ENCODE results near the gene PIK3C2G. TPM values are rescaled to one million over a fixed set of nuclear protein-coding genes. Genes with fewer than 3 reads are reported as not detected.
"Not testable (repeated sequence)": the region's sequence is repeated elsewhere in the genome, so short reads cannot be mapped to it uniquely, and the experiment has no call there.

Gene PIK3C2G
- total RNA-seq, 2 donors from 2014 or later: 0.57 to 0.69 TPM

- intact Hi-C loops (cut with DNase I): no loop called here
- DNase-seq: no peak
- Histone ChIP-seq H3K9me3 (no peaks in the 10 kb centered on the region), H3K4me1 (no peaks in the 10 kb centered on the region), H3K27me3 (no peaks in the 10 kb centered on the region), H3K36me3 (no peaks in the 10 kb centered on the region), H3K9ac (ENCODE audit: low read depth in 2 of 2, low read length in 2 of 2) (no peak overlapping the region), H3K4me3 (no peak overlapping the region), H3K27ac (no peak overlapping the region)
- TF ChIP-seq CTCF (IDR thresholded peaks at IDR 0.05): no peak
These were observed 7.2 kb upstream of the PIK3C2G start for GRCh38 chr12:18254081-18254480.

DNA sequence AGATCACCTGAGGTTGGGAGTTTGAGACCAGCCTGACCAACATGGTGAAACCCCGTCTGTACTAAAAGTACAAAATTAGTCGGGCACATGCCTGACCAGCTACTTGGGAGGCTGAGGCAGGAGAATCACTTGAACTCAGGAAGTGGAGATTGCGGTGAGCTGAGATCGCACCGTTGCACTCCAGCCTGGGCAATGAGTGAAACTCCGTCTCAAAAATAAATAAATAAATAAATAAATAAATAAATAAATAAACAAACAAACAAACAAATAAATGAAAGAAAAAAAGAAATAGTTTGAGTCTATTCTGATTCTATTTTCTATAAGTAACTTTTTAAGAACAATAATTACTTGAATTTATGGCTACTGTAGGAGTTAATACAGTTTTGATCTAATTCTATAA lies 6.3 kb upstream of the PIK3C2G start:
- not testable (repeated sequence) for H3K27me3 ChIP-seq; H3K4me3 ChIP-seq; H3K9me3 ChIP-seq; H3K27ac ChIP-seq; DNase-seq; H3K4me1 ChIP-seq; H3K9ac ChIP-seq (ENCODE audit: low read depth in 2 of 2, low read length in 2 of 2); H3K36me3 ChIP-seq
- intact Hi-C loops (cut with DNase I): loop anchor here (5.0 kb wide), 1 partner anchor 167 kb away; no protein-coding TSS in a partner anchor

- intact Hi-C loops (cut with DNase I): loop anchor here (5.0 kb wide), 1 partner anchor 165 kb away; no protein-coding TSS in a partner anchor
- TF ChIP-seq CTCF (IDR thresholded peaks at IDR 0.05): no peak
- Histone ChIP-seq H3K9ac (ENCODE audit: low read depth in 2 of 2, low read length in 2 of 2) (no peak overlapping the region), H3K27me3 (no peaks in the 10 kb centered on the region), H3K4me3 (no peak overlapping the region), H3K36me3 (no peaks in the 10 kb centered on the region), H3K9me3 (no peaks in the 10 kb centered on the region), H3K4me1 (no peaks in the 10 kb centered on the region), H3K27ac (no peak overlapping the region)
- no peak for DNase-seq
These were observed 4.1 kb upstream of the PIK3C2G start for GRCh38 chr12:18257251-18257650.

GRCh38 chr12:18258929-18259328 lies 2.4 kb upstream of the PIK3C2G start:
- no peak for DNase-seq
- intact Hi-C loops (cut with DNase I): loop anchor here (5.0 kb wide), 1 partner anchor 163 kb away; no protein-coding TSS in a partner anchor

GRCh38 chr12:18259906-18260682 lies 1.2 kb upstream of the PIK3C2G start:
- H3K9me3 ChIP-seq: no peaks in the 10 kb centered on the region
- no peaks in the 10 kb centered on the region for H3K27me3 ChIP-seq
- intact Hi-C loops (cut with DNase I): loop anchor here (5.0 kb wide), 1 partner anchor 162 kb away; no protein-coding TSS in a partner anchor
- TF ChIP-seq CTCF (IDR thresholded peaks at IDR 0.05): no peak
- no peak overlapping the region for H3K4me3 ChIP-seq
- H3K36me3 ChIP-seq: no peaks in the 10 kb centered on the region
- H3K27ac ChIP-seq: no peak overlapping the region
- no peak for DNase-seq
- no peaks in the 10 kb centered on the region for H3K4me1 ChIP-seq
- H3K9ac ChIP-seq (ENCODE audit: low read depth in 2 of 2, low read length in 2 of 2): no peak overlapping the region

More at GRCh38 chr12:18258929-18259328, 2.4 kb upstream of the PIK3C2G start:
- Histone ChIP-seq H3K27ac (no peak overlapping the region), H3K9ac (ENCODE audit: low read depth in 2 of 2, low read length in 2 of 2) (no peak overlapping the region), H3K27me3 (no peaks in the 10 kb centered on the region), H3K4me3 (no peak overlapping the region), H3K9me3 (no peaks in the 10 kb centered on the region), H3K36me3 (no peaks in the 10 kb centered on the region), H3K4me1 (no peaks in the 10 kb centered on the region)
- TF ChIP-seq CTCF (IDR thresholded peaks at IDR 0.05): no peak

GRCh38 chr12:18261906-18262305 lies 588 bp downstream of the PIK3C2G start:
- no peaks in the 10 kb centered on the region for H3K4me1 ChIP-seq
- TF ChIP-seq CTCF (IDR thresholded peaks at IDR 0.05): no peak
- H3K4me3 ChIP-seq: no peak overlapping the region
- intact Hi-C loops (cut with DNase I): no loop called here
- no peaks in the 10 kb centered on the region for H3K27me3 ChIP-seq
- no peaks in the 10 kb centered on the region for H3K36me3 ChIP-seq
- no peak overlapping the region for H3K27ac ChIP-seq
- no peaks in the 10 kb centered on the region for H3K9me3 ChIP-seq
- DNase-seq: no peak
- H3K9ac ChIP-seq (ENCODE audit: low read depth in 2 of 2, low read length in 2 of 2): no peak overlapping the region
